HG02938 (cell line): ENCODE data around the gene GDF10.

ENCODE experiments used
- ATAC-seq: cut with Tn5 transposase; IDR thresholded peaks from one replicate; pipeline ENCODE4 v1.9.1; 2021; ENCODE audit warnings: mild to moderate bottlenecking, moderate library complexity; ENCODE audit not compliant: unreplicated experiment

GDF10 gene

DNA sequence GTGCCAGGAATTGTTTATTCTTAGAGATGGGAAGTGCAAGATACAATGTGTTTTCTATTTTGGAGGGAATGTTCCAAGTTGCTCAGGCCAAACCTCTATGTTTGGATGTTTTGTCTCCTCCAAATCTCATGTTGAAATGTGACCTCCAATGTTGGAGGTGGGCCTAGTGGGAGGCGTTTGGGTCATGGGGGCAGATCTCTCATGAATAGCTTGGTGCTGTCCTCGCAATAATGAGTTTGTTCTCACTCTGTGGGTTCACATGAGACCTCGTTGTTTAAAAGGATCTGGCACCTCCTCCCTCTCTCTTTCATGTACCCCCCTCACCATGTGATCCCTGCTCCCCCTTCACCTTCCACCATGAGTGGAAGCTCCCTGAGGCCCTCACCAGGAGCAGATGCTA lies 8.3 kb upstream of the GDF10 start:
- ATAC-seq: no peak

DNA sequence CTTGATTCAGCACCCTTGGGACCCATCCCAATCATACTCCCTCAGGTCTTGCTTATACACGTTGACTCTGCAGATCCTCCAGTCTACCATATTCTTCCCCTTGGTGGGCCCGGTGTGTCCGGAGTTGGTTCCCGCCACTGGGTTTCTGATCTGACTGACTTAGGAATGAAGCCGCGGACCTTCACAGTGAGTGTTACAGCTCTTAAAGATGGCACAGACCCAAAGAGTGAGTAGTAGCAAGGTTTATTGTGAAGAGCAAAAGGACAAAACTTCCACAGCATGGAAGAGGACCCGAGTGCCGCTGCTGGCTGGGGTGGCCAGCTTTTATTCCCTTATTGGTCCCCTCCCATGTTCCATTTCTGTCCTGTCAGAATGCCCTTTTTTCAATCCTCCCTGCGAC lies 5.9 kb upstream of the GDF10 start:
- no peak for ATAC-seq

DNA sequence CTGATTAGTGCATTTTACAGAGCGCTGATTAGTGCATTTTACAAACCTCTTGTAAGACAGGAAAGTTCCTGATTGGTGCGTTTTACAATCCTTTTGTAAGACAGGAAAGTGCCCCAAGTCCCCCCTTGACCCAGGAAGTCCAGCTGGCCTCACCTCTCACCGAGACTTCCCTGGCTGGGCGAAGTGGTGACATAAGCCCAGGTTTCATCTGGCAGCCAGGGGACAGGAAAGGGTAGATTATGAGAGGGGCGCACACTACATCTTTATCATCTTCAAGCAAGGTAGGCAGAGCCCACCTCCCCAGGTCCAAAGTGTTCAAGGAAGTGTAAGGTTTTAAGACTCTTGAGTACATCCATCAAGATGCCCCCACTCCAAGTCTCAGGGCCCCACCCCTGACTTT lies 5.5 kb upstream of the GDF10 start:
- ATAC-seq: no peak

DNA sequence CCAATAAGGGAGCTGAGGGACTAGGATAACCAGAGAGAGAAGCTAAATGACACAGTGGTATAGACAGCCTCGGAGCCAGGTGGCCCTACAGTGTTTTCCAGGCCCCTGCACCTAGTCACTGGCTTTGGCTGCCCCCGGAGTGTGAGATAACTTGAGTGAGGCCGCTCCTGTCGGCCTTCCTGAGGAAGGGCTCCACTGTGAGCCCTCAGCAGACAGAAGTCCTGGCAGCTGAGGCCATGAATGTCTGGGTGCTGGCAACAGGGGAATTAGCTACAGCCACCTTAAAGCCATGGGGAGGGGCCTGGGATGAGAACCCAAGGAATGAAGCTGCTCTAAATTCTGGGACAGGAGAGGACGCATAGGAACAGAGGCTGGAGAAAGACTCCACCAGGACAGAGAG lies 4.6 kb upstream of the GDF10 start:
- ATAC-seq: no peak

DNA sequence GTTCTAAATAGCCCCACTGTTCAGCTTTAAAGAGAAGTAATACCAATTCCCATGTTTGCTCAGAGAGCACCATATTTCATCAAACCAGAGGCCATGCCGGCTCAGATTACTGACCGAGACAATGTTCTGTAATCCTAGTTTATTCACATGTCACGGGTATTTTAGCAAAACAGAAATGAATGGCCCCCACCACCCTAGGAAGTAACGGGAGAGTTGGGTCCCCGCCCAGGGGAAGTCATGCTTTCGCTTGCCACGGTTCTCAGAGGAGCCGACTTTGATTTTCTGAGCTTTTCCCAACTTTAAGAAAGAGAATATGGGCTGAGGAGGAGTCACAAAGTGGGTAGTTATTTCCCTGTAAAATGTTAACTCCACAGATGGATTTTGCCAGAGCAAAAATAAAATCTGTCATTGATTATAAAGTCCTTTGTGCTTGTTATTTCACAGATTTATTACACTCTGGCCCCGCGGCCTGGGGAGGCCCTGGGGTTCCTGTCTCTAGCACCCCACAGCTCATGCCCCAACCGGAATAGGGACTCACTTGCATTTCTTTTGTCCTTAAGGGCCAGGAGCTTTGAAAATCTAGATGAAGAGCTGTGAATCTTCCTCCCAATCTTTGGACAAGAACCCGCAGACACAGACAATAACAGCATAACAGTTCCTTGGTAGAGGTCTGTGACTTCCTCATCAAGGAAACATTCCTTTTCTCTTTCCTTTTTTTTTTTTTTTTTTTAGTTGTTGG lies 3.7 kb upstream of the GDF10 start:
- no peak for ATAC-seq

DNA sequence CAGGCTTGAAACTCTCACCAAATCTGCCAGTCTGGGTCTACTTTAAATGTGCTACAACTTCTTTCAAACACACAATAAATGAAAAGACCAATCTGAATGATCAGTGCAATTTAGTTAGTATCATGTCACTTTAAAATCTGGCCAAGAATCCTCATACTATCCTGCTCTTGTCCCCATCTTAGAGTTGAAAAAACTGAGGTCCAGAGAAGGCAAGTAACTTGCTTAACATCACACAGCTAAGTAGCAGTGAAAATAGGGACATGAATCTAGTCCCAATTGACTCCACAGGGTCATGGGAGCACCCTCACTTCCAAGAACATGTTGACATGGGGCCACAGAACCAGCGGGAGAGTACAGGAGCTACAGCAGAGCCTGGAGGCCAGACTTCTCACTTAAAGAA lies 3.1 kb upstream of the GDF10 start:
- no peak for ATAC-seq

DNA sequence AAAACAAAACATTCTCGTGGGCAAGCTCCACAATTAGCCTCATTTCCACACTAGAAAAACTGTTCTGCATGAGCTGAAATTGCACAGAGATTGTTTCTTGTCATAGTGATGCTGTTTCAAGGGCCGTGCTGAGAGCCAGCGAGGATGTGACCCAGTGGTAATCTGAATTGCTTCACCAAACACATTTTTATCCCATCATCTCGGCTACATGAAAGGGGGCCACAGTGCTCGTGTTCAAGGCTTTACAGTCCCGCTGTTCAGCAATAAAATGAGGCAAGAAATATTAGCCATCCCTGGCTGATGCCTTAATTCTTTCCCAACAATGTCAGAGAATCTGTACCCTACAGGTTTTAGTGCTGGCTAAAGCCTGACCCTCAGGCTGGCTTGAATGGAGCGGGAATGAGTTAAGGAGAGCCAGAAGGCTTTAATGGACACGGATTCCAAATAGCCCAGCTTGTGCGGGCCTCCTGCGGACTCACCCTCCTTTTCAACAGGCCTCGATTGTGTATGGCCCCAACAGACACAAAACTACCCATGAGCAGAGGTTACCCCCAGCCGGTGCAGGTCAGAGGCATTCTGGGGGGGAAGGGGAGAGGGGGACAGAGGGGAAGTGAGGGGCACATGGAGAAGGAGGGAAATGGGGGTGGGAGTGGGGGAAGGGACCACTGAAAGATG lies 2.0 kb upstream of the GDF10 start:
- no peak for ATAC-seq

DNA sequence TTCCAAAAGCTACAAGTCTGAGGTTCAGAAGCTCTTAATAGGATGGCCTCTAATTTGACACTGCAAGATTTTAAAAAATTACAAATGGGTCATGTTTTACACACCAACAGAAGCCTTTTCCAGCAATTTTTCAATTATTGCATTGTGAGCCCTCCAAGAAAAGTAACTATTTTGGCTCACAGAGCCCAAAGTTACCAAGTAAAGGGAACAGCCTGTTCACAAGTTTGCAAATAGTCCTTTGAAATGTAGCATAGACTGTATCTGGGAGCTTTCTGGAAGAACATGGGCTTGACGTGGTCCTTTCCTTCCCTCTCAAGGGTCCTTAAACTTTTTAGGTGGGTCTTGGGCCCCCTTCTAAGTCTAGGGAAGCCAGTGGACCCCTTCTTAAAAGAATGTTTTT lies 1.3 kb upstream of the GDF10 start:
- ATAC-seq: no peak

DNA sequence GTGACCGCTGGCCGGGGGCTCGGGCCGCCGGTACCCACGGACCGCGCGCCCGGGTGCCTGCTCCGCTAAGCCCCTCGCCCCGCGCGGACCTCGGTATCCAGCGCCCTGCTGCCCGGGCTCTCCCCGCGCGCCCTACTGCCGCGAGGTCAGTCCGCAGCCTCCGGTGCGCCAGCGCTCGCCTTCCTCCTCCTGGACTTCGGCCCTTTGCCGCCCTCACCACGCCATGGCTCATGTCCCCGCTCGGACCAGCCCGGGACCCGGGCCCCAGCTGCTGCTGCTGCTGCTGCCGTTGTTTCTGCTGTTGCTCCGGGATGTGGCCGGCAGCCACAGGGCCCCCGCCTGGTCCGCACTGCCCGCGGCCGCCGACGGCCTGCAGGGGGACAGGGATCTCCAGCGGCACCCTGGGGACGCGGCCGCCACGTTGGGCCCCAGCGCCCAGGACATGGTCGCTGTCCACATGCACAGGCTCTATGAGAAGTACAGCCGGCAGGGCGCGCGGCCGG lies 483 bp downstream of the GDF10 start:
- ATAC-seq: no peak

DNA sequence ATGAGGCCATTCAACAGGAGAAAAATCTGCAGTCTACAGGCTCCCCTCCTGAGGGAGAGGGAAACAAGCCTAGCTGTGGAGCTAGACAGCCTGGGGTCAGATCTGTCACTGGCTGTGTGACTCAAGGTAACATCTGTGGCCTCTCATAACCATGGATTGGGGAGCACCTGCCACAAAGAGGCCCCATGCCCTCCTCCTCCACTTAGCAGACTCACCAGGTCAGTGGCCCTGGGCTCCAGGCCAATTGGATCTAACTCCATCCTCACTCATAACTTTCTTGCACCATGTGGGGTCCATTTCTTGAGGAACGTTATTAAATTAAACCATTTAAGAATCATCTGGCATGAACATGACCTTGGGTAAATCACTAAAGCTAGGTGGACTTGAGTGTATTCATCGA lies 1.8 kb downstream of the GDF10 start:
- no peak for ATAC-seq

DNA sequence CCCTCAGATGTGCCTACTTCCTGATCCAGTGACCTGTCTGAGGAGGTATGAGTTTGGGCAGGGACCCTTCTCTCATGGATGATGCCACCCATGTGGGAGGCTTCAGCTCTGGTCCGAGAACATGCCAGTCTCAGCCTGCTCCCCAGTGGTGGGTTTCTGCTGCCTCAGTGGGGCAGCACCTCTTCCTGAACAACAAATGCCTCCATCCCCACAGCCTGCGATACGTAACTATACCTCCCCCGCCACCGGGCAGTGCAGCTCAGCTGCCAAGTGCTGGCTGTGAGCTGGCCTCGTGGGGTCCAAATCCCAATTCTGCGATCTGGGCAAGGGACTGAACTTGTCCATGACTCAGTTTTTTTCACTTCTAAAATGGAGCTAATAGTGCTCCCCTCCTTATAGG lies 3.1 kb downstream of the GDF10 start:
- no peak for ATAC-seq

DNA sequence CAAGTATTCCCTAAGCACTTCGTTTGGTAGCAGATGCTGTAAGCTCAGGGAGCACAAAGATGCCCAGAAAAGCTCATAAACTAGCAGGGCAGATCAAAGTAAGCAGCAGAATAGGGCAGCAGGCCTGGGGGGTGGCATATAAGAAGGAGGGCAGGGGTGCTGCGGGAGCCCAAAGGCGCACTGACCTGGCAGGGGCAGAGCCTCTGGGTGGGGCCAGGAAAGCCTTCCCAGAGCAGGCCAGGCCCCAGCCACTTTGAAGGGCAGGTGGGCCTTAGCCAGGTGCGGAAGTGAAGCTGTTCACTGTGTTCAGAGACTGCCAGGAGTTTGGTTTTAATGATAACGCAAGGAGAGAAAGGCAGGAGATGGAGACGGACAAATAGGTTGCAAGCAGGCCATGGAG lies 3.9 kb downstream of the GDF10 start:
- ATAC-seq: no peak

DNA sequence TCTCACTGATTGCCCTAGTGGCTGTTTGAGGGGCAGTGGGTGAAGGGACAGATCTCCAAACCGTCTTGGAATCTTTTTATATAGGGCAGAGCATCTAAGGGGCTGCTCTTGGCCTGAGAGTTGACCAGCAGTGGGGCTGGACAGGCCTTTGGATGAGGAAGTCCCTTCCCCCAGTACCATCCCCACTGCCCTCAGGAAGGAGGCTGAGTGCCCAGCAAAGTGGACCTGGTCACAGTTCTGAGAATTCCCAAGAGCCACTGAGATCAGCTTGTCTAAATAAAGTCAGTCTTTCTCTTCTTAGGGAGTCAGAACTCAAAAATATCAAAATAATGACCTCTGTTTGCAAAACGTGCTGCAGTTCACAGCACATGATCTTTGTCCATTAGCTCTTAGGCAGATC lies 5.6 kb downstream of the GDF10 start:
- no peak for ATAC-seq

DNA sequence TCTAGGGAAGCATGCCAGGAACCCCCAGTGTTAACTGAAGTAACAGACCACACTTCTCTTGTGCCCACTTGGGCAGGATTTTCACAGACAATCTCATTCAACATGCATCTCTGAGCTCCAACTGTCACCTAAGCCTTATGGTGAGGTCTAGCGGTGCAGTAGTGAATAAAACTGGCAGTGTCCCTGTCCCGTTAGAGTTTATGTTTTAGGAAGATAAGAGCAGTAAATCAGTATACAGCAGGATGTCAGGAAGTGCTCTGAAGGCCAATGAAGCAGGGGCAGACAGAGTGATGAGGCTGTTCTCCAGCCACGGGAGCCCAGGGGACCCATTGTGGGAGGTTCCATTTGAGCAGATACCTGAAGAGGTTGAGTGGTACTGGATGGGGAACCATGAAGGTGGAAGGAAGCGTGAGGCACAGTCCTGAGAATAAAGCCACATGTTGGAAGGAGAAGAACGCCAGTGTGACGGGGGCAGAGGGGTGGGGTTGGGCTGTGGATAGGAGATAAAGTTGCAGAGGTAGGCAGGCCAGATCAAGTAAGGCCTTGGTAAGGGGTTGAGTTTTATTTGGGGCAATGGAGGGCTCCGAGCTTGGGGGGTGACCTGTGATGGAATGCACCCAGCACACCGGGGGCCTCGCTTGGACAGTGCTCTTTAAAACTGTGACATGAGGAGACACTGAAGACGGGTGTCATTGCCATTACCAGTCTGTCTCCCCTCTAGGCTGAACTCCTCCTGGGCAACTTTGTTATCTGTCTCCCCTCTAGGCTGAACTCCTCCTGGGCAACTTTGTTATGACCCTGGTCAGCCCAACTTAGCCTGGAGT lies 6.6 kb downstream of the GDF10 start:
- ATAC-seq: no peak

DNA sequence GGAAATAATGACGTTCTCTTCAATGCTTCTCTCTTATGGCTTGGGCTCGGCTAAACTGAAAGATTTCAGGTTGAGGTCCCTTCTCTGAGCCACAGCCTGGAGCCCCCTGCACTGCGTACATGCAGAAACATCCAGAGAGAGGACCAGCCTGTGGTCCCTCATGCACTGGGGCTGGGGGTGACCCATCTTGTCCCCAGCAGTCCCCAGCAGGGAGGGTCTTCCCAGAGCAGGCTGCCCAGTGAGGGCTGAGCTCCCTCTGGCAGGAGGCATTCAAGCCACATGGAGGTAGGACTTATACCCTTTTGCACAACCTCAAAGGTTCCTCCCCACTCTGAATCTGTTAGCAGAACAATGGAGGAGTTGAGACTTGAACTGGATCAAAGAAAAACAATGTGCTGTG lies 7.4 kb downstream of the GDF10 start:
- ATAC-seq: no peak

DNA sequence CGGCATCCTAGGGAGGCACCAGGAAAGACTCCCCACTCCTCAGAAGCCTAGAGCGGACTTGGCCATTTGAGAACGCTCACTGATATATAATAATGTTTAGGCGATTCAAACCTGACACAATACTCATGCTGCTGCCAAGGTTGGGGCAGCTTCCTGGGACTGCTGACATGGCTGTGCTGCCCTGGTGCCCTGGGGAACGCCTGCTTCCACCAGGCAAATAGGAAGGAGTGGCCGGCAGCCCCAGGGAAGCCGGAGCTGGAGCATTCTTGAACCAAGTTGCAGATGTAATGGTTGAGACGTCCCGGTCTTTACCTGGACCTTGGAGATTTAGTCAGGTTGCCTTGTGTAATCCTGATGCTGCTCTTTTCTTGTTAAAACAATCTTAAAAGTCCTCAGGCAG lies 8.8 kb downstream of the GDF10 start:
- no peak for ATAC-seq

DNA sequence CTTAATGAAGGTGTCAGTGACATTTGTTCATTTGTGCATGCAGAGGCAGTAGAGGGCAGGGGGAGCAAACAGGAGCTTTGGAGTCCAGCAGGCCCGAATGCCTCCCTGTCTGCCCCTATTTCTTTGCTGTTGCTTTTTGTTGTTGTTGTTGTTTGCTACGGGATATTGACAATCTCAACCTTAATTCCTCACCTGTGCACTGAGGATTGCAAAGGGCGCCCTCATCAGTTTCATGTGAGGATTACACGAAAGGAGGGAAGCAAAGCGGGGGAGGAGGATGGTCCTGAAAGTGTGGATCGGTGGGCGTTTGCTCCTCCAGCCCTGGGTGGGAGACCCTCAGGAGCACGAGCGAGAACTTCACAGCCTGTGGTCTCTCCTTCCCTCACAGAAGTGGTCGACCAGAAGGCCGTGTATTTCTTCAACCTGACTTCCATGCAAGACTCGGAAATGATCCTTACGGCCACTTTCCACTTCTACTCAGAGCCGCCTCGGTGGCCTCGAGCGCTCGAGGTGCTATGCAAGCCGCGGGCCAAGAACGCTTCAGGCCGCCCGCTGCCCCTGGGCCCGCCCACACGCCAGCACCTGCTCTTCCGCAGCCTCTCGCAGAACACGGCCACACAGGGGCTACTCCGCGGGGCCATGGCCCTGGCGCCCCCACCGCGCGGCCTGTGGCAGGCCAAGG lies 9.6 kb downstream of the GDF10 start:
- ATAC-seq: no peak

DNA sequence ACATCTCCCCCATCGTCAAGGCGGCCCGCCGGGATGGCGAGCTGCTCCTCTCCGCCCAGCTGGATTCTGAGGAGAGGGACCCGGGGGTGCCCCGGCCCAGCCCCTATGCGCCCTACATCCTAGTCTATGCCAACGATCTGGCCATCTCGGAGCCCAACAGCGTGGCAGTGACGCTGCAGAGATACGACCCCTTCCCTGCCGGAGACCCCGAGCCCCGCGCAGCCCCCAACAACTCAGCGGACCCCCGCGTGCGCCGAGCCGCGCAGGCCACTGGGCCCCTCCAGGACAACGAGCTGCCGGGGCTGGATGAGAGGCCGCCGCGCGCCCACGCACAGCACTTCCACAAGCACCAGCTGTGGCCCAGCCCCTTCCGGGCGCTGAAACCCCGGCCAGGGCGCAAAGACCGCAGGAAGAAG lies 10.1 kb downstream of the GDF10 start:
- ATAC-seq: no peak

DNA sequence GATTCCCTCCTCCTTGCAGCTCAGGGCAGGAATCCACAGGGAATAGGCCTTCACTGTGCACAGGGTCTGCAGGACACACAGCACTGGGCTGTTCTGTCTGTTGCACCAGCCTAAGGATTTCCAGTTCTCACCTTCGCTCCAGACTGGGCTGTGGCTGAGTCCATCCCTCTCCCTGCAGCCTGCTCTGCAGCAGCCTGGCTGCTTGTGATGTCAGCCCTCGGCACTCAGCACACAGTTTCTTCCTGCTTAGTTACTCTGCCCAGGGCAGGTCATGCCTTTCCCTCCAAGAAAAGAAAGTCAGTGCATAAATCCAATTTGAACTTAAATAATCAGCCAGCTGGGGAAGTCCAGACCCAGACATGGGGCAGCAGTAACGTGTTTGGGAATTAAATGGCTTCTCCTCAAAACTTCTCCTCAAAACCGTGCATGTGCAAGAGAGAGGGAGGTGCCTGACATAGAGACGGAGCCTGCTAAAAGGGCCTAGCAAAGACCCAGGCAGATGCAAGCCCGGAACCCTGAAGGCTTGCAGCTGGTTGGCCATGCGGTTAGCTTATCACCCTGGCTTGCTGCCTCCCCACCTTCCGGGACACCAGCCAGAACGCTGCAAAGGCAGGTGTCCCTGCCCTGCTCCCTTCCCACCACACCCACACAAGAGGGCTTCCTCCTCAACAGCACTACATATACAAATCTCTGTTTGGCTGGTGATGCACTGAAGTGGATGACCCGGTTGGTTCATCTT lies 11.4 kb downstream of the GDF10 start:
- ATAC-seq: no peak

DNA sequence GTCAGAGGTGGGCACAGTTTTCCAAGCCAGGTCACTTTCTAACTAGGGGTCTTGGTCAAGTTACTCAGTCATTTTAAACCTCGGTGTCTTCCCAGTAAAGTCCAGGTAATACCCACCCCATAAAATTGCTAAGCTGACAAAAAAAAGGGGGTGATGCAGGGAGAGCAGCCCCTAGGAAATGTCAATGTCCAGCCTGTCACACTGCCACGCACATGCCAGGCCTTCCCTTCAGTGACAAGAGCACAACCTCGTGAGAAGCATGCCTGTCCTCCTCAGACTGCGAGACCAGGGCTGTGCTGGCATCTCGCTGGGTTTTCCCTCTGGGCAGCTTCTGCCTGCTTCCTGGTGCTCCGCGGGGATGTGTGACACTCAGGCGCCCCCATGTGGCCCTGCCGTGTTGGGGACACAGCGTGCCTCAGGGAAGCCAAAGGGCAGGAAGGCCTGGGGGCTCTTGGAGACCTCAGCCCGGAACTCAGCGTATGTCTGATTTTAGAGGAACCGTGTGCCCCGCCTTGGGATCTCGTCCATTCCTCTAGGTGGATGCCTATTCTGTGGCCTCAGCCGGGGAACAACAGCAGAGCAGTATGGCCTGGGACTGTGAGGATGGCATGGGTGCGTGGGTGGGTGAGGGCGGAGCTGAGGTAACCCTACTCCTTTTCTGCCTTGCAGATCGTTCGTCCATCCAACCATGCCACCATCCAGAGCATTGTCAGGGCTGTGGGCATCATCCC lies 12.1 kb downstream of the GDF10 start:
- ATAC-seq: no peak
